GM18907 (cell line): Measurements from ENCODE around the gene SNRPN.
"Not testable (repeated sequence)": the region's sequence is repeated elsewhere in the genome, so short reads cannot be mapped to it uniquely, and the experiment has no call there.

Experiments
- ATAC-seq: cut with Tn5 transposase; IDR thresholded peaks from one replicate; pipeline ENCODE4 v1.9.1; 2021; ENCODE audit warnings: mild to moderate bottlenecking, moderate library complexity; ENCODE audit not compliant: unreplicated experiment

Gene SNRPN

GRCh38 chr15:24966364-24967103 lies 11.7 kb downstream of the SNRPN start:
- no peak for ATAC-seq

DNA sequence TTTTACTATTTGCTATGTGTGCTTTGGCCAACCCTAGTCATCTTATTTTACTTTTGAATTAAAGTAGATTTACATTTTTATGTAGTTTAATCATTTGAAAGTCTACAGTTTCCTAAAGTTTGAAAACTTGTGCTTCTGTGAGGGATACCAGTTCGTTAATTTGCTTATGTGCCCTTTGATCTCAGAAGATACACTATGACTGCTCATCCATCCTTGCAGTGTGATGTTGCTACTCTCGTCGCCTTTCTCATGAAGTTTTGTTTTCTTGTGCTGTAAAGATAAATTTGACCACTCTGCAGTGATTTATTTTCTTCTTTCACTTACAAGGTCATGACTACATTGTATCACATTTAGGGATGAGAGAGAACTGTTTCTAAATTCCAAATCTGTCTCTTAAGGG lies 16.3 kb downstream of the SNRPN start:
- ATAC-seq, result no peak

DNA sequence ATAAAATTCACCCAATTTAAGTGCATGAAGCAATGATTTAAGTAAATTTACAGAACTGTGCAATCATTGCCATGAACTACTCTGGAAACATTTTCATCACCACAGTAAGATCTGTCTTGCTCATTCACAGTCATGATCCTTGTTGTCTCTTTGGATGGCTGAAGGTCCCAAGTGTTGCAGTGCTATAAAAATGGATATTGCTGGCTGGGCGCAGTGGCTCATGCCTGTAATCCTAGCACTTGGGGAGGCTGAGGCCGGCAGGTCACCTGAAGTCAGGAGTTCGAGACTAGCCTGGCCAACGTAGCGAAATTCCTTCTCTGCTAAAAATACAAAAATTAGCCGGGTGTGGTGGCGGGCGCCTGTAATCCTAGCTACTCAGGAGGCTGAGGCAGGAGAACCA lies 17.0 kb downstream of the SNRPN start:
- ATAC-seq, result no peak

- ATAC-seq, result not testable (repeated sequence)
Observed at GRCh38 chr15:24972707-24973106, 17.9 kb downstream of the SNRPN start.

DNA sequence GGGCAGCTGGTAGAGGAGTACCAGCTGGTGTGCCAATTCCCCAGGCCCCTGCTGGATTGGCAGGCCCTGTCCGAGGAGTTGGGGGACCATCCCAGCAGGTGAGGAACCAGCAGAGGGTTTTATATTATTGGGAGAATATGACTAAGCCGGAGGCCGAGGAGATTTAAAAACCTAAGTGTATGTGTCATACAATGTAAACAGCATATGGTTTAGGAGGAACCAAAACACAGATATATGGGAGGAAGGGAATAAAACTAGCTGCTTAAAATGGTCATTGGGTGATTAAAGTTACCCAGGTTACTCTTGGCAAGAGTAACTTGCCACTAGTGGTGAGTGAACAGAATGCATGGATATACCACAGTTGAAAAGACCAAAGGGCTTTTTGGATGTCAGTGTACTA lies 22.1 kb downstream of the SNRPN start:
- no peak for ATAC-seq

DNA sequence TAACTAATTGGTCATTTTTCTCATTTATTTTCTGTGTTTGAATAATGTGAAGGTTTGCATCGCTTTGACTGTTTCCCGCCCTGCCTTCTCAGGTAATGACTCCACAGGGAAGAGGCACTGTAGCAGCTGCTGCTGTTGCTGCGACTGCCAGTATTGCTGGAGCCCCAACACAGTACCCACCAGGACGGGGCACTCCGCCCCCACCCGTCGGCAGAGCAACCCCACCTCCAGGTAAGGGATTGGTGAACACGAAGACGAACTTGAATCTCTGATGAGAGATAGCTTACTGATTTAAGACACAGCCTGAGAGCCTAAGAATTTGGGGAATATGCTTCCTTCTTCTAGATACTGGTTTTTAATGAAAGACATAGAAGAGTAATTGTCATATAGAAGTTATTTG lies 22.9 kb downstream of the SNRPN start:
- no peak for ATAC-seq

DNA sequence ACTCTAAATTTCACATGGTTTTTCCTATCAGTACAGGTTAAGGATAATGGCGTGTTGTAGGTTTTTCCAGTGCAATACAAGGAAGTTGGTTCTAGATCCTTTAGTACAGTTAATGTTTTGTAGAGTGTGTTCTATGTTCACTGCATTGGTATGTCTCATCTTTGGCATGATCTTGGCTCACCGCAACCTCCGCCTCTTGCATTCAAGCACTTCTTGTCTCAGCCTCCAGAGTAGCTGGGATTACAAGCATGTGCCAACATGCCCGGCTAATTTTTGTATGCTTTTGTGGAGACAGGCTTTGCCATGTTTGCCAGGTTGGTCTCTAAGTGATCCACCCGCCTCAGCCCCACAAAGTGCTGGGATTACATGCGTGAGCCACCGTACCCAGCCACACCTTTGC lies 30.4 kb downstream of the SNRPN start:
- ATAC-seq, result no peak

GRCh38 chr15:24986653-24987052 lies 31.9 kb downstream of the SNRPN start:
- ATAC-seq, result no peak

GRCh38 chr15:25019434-25019833 lies 64.6 kb downstream of the SNRPN start:
- ATAC-seq, result no peak

DNA sequence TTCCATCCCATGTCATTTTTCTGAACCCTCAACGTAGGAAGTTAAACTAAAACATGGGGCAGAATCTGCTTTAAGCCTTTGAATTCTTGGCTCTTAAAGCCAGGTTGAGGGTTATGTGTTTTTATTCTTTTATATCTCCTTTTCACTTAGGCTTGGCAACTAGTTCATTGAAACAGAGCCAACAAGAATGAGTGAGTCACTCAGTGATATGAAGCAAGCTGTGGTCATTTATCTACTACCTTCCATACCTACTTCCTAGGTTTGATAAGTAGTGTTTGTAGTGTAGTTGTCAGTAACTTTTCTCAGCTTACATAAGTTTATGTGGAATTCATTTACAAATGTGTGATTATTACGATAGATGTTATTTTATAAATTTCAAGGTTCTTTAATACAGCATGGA lies 67.4 kb downstream of the SNRPN start:
- ATAC-seq, result no peak
